PC-3 (cell line): Measurements from ENCODE around the gene FLNA. TPM values are rescaled to one million over a fixed set of nuclear protein-coding genes. Genes with fewer than 3 reads are reported as not detected.
A peak's percentile ranks its signal among the peaks of the same experiment; 100 is the strongest.
"Not testable (repeated sequence)": the region's sequence is repeated elsewhere in the genome, so short reads cannot be mapped to it uniquely, and the experiment has no call there.

Source experiments
- ATAC-seq: fragments of 200-7000 bp; cut with Tn5 transposase; 2 replicates; pipeline ENCODE4 v1.9.1; 2020; ENCODE audit warnings: mild to moderate bottlenecking, moderate library complexity
- BruUV-seq: library from RNA; stranded (reverse); fragments of 400-500 nt; replicated peaks from 2 replicates; lab custom pipeline; 2021; lab: Mats Ljungman, UMichigan
- CTCF ChIA-PET: fragments of 300-600 bp; sonication (Branson Sonifier 250); formaldehyde crosslinking; loops from one replicate; lab custom pipeline; 2022; ENCODE audit warnings: antibody characterized with exemption; lab: Charles Lee
- POLR2A ChIA-PET: fragments of 300-600 bp; sonication (Branson Sonifier 250); formaldehyde crosslinking; loops from one replicate; lab custom pipeline; 2022; ENCODE audit warnings: antibody characterized with exemption; ENCODE audit not compliant: unreplicated experiment; lab: Charles Lee
- DNase-seq: peaks from one replicate; pipeline ENCODE4 v3.0.0-alpha.2; 2015
- H2AFZ ChIP-seq: fragments of 300-600 bp; sonication (generic); 2 replicates; pipeline ENCODE4 v1.6.0; 2016; ENCODE audit warnings: antibody characterized with exemption, low read length
- H3F3A ChIP-seq: fragments of 300-600 bp; sonication (generic); one replicate; pipeline ENCODE4 v1.6.0; 2017; ENCODE audit warnings: antibody characterized with exemption, low read length, control low read depth, mild to moderate bottlenecking; ENCODE audit not compliant: unreplicated experiment
- H3K27ac ChIP-seq: fragments of 300-600 bp; sonication (generic); 2 replicates; pipeline ENCODE4 v1.5.1; 2016; ENCODE audit warnings: mild to moderate bottlenecking, low read length
- H3K27me3 ChIP-seq: fragments of 300-600 bp; sonication (generic); 2 replicates; pipeline ENCODE4 v1.6.1; 2016; ENCODE audit warnings: low read length, mixed read lengths
- H3K36me3 ChIP-seq: fragments of 300-600 bp; sonication (generic); 2 replicates; pipeline ENCODE4 v1.6.1; 2016; ENCODE audit warnings: low read depth, mixed run types, low read length, mixed read lengths
- H3K4me1 ChIP-seq: fragments of 300-600 bp; sonication (generic); 2 replicates; pipeline ENCODE4 v1.5.1; 2016; ENCODE audit warnings: low read length; ENCODE audit not compliant: insufficient read depth
- H3K4me2 ChIP-seq: fragments of 300-600 bp; sonication (generic); 2 replicates; pipeline ENCODE4 v1.6.0; 2016; ENCODE audit warnings: low read length
- H3K4me3 ChIP-seq: fragments of 300-600 bp; sonication (generic); 2 replicates; pipeline ENCODE4 v1.5.1; 2016; ENCODE audit warnings: mild to moderate bottlenecking, low read length, mixed read lengths
- H3K79me2 ChIP-seq: fragments of 300-600 bp; sonication (generic); 2 replicates; pipeline ENCODE4 v1.6.1; 2017; ENCODE audit warnings: low read length, mixed read lengths
- H3K9ac ChIP-seq: fragments of 300-600 bp; sonication (generic); 2 replicates; pipeline ENCODE4 v1.6.0; 2016; ENCODE audit warnings: mild to moderate bottlenecking, low read length
- H3K9me2 ChIP-seq: fragments of 300-600 bp; sonication (generic); replicated peaks from 2 replicates; pipeline ENCODE4 v1.6.1; 2016; ENCODE audit warnings: mixed run types, low read length, mixed read lengths
- H3K9me3 ChIP-seq: fragments of 300-600 bp; sonication (generic); 2 replicates; pipeline ENCODE4 v1.6.1; 2016; ENCODE audit warnings: low read length, mixed read lengths
- H4K20me1 ChIP-seq: fragments of 300-600 bp; sonication (generic); 2 replicates; pipeline ENCODE4 v1.6.1; 2016; ENCODE audit warnings: low read length, mixed read lengths
- EZH2 ChIP-seq: fragments of 300-600 bp; sonication (generic); IDR thresholded peaks from one replicate; pipeline ENCODE4 v1.6.1; 2017; ENCODE audit warnings: antibody characterized with exemption, mild to moderate bottlenecking, low read length; ENCODE audit not compliant: unreplicated experiment
- EZH2phosphoT487 ChIP-seq: fragments of 300-600 bp; sonication (generic); IDR thresholded peaks from 2 replicates; pipeline ENCODE4 v1.6.1; 2018; ENCODE audit warnings: mild to moderate bottlenecking, antibody characterized with exemption, low read length, borderline replicate concordance
- intact Hi-C: fragments of 100-400 bp; cut with micrococcal nuclease; formaldehyde crosslinking; loops from 2 replicates; pipeline ENCODE4 v1.9.0; 2023
- total RNA-seq: library from RNA; depleted of rRNA; stranded (reverse); fragments of >200 nt; gene quantifications from 2 replicates; pipeline ENCODE4 v1.2.3, GENCODE V29; 2014
- TF ChIP-seq, protein P1 (sequence below): fragments of 300-600 bp; sonication (generic); conservative IDR thresholded peaks from 2 replicates; pipeline ENCODE4 v1.5.1; 2017; ENCODE audit warnings: antibody characterized with exemption, low read depth, mild to moderate bottlenecking, low read length

Gene FLNA
- total RNA-seq, 1 experiment from 2014 or later: 2,058 TPM

DNA sequence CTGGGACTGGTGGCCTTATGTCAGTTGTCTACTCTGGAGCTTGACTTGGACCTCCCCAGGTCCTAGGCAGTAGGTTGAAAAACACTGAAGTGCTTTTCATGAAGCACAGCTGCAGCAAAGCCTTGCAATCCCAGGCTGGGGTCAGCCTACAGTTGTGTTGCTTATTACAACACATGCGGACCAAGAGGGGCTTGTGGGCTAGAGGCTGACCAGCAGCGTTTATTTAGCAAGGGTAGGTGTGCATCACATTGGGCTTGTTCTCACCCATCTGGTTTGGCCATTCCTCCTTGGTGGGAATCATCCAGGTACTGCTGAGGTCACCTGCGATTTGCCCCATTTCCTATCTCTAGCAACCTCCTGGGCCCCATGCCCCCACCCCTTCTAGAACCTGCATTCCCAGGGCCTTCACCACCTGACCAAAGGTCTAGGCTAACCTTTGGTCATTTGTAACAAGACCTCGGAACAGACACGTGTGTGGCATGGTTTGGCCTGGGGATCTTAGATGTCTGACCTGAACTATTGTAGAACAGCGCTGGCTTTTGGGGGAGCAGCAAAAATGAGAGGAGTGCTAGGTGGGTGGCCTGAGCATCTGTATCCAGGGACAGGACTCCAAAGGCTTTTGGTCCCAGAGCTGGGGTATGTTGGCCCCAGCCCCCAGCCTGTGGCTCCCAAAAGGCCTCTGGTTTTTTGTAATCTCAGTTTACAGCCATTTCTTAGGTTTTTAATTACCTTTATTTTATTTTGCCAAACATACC is 26.8 kb upstream of the FLNA start:
- ChIA-PET POLR2A (no interaction called here), CTCF (no interaction called here)
- no peak for TF ChIP-seq EZH2phosphoT487
- no peak for TF ChIP-seq EZH2
- TF ChIP-seq, protein P1, sequence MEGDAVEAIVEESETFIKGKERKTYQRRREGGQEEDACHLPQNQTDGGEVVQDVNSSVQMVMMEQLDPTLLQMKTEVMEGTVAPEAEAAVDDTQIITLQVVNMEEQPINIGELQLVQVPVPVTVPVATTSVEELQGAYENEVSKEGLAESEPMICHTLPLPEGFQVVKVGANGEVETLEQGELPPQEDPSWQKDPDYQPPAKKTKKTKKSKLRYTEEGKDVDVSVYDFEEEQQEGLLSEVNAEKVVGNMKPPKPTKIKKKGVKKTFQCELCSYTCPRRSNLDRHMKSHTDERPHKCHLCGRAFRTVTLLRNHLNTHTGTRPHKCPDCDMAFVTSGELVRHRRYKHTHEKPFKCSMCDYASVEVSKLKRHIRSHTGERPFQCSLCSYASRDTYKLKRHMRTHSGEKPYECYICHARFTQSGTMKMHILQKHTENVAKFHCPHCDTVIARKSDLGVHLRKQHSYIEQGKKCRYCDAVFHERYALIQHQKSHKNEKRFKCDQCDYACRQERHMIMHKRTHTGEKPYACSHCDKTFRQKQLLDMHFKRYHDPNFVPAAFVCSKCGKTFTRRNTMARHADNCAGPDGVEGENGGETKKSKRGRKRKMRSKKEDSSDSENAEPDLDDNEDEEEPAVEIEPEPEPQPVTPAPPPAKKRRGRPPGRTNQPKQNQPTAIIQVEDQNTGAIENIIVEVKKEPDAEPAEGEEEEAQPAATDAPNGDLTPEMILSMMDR: no peak
- Histone ChIP-seq H3K9me2 (no peaks in the 10 kb centered on the region), H3K4me1 (peaks cover 12% of the 10 kb centered on the region; the same call in 1 of the 2 replicates), H3K27ac (no peak overlapping the region), H3K4me3 (no peak overlapping the region), H3K36me3 (peaks cover 25% of the 10 kb centered on the region), H3K79me2 (peaks cover 32% of the 10 kb centered on the region), H3K4me2 (0 out of 2 replicates have a peak overlapping the region, but pooled peaks have one; percentile 4), H3K27me3 (no peaks in the 10 kb centered on the region), H4K20me1 (peaks cover 24% of the 10 kb centered on the region), H3K9ac (no peak overlapping the region), H3K9me3 (no peaks in the 10 kb centered on the region), H3F3A (peaks cover 22% of the 10 kb centered on the region), H2AFZ (no peak overlapping the region)
- ATAC-seq: peak; percentile 0; the same call in 1 of the 2 replicates
- no TSS peak for BruUV-seq
- peak; percentile 30 for DNase-seq
- intact Hi-C loops: no loop called here

DNA sequence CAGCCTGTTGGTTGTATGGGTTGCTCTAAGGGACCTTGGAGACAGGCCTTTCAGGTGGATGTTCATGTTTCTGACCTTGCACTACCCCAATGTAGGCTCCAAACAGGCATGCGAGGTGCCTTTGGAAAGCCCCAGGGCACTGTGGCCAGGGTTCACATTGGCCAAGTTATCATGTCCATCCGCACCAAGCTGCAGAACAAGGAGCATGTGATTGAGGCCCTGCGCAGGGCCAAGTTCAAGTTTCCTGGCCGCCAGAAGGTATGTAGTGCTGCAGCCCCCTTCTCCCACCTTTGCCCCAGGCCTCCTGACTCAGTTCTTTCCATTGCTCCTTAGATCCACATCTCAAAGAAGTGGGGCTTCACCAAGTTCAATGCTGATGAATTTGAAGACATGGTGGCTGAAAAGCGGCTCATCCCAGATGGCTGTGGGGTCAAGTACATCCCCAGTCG is 26.0 kb upstream of the FLNA start:
- Histone ChIP-seq H3K4me1 (peaks cover 12% of the 10 kb centered on the region; the same call in 1 of the 2 replicates), H3F3A (peaks cover 22% of the 10 kb centered on the region), H4K20me1 (peaks cover 24% of the 10 kb centered on the region), H3K4me2 (peak overlapping the region; percentile 97), H3K79me2 (peaks cover 32% of the 10 kb centered on the region), H3K36me3 (peaks cover 25% of the 10 kb centered on the region), H3K4me3 (peak overlapping the region; percentile 90)
- DNase-seq, CTCF ChIA-PET, H3K27me3 ChIP-seq, BruUV-seq, H3K27ac ChIP-seq, H3K9ac ChIP-seq, intact Hi-C loops, H3K9me2 ChIP-seq, POLR2A ChIA-PET, H3K9me3 ChIP-seq, H2AFZ ChIP-seq, ATAC-seq: not testable (repeated sequence)

DNA sequence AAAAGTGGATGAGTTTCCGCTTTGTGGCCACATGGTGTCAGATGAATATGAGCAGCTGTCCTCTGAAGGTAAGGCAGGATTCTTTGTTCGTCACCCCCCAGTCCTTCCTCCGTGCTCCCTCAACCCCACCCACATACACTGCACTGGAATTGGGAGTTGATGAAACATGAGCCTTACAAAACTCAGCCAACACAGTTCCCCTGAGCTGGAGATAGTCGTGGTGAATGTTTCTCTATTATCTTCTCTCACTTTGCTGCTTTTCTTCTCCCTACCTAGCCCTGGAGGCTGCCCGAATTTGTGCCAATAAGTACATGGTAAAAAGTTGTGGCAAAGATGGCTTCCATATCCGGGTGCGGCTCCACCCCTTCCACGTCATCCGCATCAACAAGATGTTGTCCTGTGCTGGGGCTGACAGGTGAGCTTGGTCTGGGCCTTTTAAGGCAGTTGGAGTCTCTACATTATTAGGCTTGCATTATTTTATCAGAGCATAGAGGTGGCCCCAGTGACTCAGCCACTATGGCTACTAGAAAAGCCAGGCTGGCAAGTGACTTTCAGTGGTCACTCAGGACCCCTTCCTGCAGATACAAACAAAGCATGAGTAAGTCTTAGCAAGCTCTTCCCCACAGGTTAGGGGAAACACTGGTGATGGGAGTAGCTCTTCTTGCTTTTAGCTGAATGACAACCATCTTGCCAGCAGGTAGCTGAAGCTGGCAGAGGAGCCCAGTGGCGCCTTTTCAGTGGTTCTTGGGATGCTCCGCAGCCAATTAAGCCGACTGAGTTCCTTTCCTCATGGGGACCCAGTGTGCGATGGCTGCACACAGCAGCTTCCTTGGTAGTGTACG is 25.3 kb upstream of the FLNA start:
- H3K79me2 ChIP-seq: peaks cover 32% of the 10 kb centered on the region
- no TSS peak for BruUV-seq
- H3K27me3 ChIP-seq: no peaks in the 10 kb centered on the region
- no peaks in the 10 kb centered on the region for H3K9me2 ChIP-seq
- no peak overlapping the region for H2AFZ ChIP-seq
- no peak for ATAC-seq
- peaks cover 22% of the 10 kb centered on the region for H3F3A ChIP-seq
- POLR2A ChIA-PET: no interaction called here
- peak overlapping the region; percentile 97 for H3K4me2 ChIP-seq
- peaks cover 12% of the 10 kb centered on the region; the same call in 1 of the 2 replicates for H3K4me1 ChIP-seq
- DNase-seq: no peak
- CTCF ChIA-PET: no interaction called here
- peak overlapping the region; percentile 99 for H3K9ac ChIP-seq
- no peak for TF ChIP-seq EZH2
- TF ChIP-seq EZH2phosphoT487: no peak
- TF ChIP-seq, protein P1: no peak
- H3K4me3 ChIP-seq: peak overlapping the region; percentile 90
- peaks cover 25% of the 10 kb centered on the region for H3K36me3 ChIP-seq
- peak overlapping the region; percentile 98 for H3K27ac ChIP-seq
- intact Hi-C loops: loop anchor here (10.0 kb wide), 1 partner anchor 55 kb away; the partner anchor contains the start of gene PLXNA3
- peaks cover 24% of the 10 kb centered on the region for H4K20me1 ChIP-seq
- no peaks in the 10 kb centered on the region for H3K9me3 ChIP-seq
